ENCODE data around the gene TBC1D2.

Gene TBC1D2

DNA sequence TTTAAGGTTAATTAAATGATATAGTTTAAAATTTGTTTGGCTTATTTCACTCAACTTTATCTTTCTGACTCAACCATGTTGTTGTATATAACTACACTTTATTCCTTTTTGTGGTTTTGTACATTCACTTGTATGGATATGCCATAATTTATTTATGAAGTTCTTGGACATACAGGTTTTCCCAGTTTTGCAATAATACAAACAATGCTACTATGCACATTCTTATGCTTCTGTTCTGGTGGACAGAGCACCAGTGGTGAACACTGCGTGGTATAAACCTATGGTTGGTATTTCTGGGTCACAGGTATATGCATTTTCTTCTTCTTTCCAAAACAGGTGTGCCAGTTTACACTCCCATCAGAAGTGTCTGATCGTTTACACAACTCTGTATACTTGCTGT lies 100.8 kb downstream of the TBC1D2 start:
- TF ChIP-seq CTCF (IDR thresholded peaks at IDR 0.05; ENCODE audit: low read depth, low read length) = no peak
- in situ Hi-C loops (cut with HindIII; ENCODE audit: low sequenced_read_pairs) = no loop called here
- DNase-seq (ENCODE audit: low read depth, low spot score) = no peak
- no peak overlapping the region for H3K4me3 ChIP-seq (ENCODE audit: low read depth, low read length)

- H3K4me3 ChIP-seq (ENCODE audit: low read depth, low read length) = no peak overlapping the region
- no peak for TF ChIP-seq CTCF (IDR thresholded peaks at IDR 0.05; ENCODE audit: low read depth, low read length)
- in situ Hi-C loops (cut with HindIII; ENCODE audit: low sequenced_read_pairs) = no loop called here
- DNase-seq (ENCODE audit: low read depth, low spot score) = no peak
Observed at GRCh38 chr9:98152526-98152925, 102.9 kb downstream of the TBC1D2 start.

DNA sequence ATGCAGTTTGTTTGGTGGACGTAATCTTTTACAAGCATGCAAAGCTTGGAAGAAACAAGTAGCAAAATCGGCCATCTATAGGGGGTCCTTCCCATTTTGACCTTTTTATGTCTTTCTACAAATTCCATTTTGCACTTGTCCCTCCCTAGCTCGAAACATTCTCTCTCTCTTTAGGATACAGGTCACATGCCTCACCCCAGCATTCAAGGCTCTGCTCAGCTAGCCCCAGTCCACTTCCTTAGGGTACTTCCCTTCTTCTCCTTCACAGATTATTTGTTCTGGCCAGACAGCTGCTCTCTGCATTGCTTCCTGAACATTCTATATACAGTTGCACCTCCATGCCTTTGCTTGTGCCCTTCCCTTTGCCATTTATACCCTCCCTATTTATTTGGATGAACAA lies 104.7 kb downstream of the TBC1D2 start:
- DNase-seq (ENCODE audit: low read depth, low spot score) = no peak
- no peak overlapping the region for H3K4me3 ChIP-seq (ENCODE audit: low read depth, low read length)
- no peak for TF ChIP-seq CTCF (IDR thresholded peaks at IDR 0.05; ENCODE audit: low read depth, low read length)
- in situ Hi-C loops (cut with HindIII; ENCODE audit: low sequenced_read_pairs) = no loop called here

- in situ Hi-C loops (cut with HindIII; ENCODE audit: low sequenced_read_pairs) = no loop called here
- no peak overlapping the region for H3K4me3 ChIP-seq (ENCODE audit: low read depth, low read length)
- TF ChIP-seq CTCF (IDR thresholded peaks at IDR 0.05; ENCODE audit: low read depth, low read length) = no peak
- no peak for DNase-seq (ENCODE audit: low read depth, low spot score)
Observed at GRCh38 chr9:98150164-98150563, 105.3 kb downstream of the TBC1D2 start.

DNA sequence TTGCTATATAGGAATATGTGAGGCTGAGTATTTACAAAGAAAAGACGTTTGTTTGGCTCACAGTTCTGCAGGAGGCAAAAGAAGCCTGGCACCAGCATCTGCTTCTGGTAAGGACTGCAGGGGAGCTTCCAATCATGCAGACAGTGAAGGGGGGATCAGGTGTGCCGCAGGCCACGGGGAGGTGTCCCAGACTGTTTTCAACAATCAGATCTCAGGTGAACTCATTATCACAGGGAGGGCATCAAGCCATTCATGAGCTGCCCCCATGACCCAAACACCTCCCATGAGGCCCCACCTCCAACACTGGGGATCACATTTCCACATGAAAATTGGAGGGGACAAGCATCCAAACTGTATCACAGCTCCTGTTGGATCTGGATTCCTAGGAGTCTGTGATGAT lies 106.0 kb downstream of the TBC1D2 start:
- in situ Hi-C loops (cut with HindIII; ENCODE audit: low sequenced_read_pairs) = no loop called here
- no peak for DNase-seq (ENCODE audit: low read depth, low spot score)
- no peak for TF ChIP-seq CTCF (IDR thresholded peaks at IDR 0.05; ENCODE audit: low read depth, low read length)
- no peak overlapping the region for H3K4me3 ChIP-seq (ENCODE audit: low read depth, low read length)
